Sigmoid colon (tissue), 7 donors: ENCODE measurements around the gene PPFIA2. TPM values are rescaled to one million over a fixed set of nuclear protein-coding genes. Genes with fewer than 3 reads are reported as not detected.

Source experiments
- DNase-seq: peaks from one replicate; pipeline ENCODE4 v3.0.0-alpha.2; 2019
- H3K27ac ChIP-seq, 4 donors: fragments of 200-600 bp; sonication (generic); one replicate each; pipeline ENCODE4 v1.5.1; 2016 to 2019; ENCODE audit warnings: mild to moderate bottlenecking in 1 of 4
- H3K27me3 ChIP-seq, 3 donors: fragments of 200-600 bp; sonication (generic); one replicate each; pipeline ENCODE4 v1.5.1; 2019; ENCODE audit warnings: mild to moderate bottlenecking in 1 of 3
- H3K36me3 ChIP-seq, 4 donors: fragments of 200-600 bp; sonication (generic); one replicate each; pipeline ENCODE4 v1.5.1; 2016 to 2019
- H3K4me1 ChIP-seq, 4 donors: fragments of 200-600 bp; sonication (generic); one replicate each; pipeline ENCODE4 v1.5.1; 2017 to 2019
- H3K4me3 ChIP-seq, 4 donors: fragments of 200-600 bp; sonication (generic); one replicate each; pipeline ENCODE4 v1.5.1; 2017 to 2019; ENCODE audit warnings: mild to moderate bottlenecking in 2 of 4, moderate library complexity in 1 of 4
- H3K9me3 ChIP-seq, 4 donors: fragments of 200-600 bp in 3 of 4; sonication (generic) in 3 of 4; one replicate each; pipeline versions ENCODE4 v1.5.1 to v1.6.1; 2013 to 2019
- CTCF ChIP-seq, 4 experiments: fragments of 450-650 bp in 3 of 4; fragments of 200-600 bp in 1 of 4; IDR thresholded peaks; one replicate each; pipeline ENCODE4 v1.5.1; 2016 to 2019; ENCODE audit warnings: antibody characterized with exemption in 4 of 4, mild to moderate bottlenecking in 3 of 4, moderate library complexity in 2 of 4
- EP300 ChIP-seq, 4 donors: sonication (generic); formaldehyde crosslinking; IDR thresholded peaks; one replicate each; pipeline ENCODE4 v1.6.1; 2017; ENCODE audit warnings: antibody characterized with exemption in 4 of 4
- POLR2A ChIP-seq, 2 donors: fragments of 450-650 bp; IDR thresholded peaks; one replicate each; pipeline ENCODE4 v1.6.1; 2016; ENCODE audit warnings: antibody characterized with exemption in 2 of 2, mild to moderate bottlenecking in 2 of 2, moderate library complexity in 2 of 2
- POLR2AphosphoS5 ChIP-seq, 4 donors: sonication (generic); formaldehyde crosslinking; IDR thresholded peaks; one replicate each; pipeline ENCODE4 v1.6.1; 2017; ENCODE audit warnings: antibody characterized with exemption in 4 of 4
- WGBS, 2 donors: extraction: QIAGEN DNeasy Blood & Tissue Kit; methylation state at CpG; one replicate each; pipeline ENCODE4 v1.1.7; 2013; 5-methylcytosine and 5-hydroxymethylcytosine counted together
- intact Hi-C: fragments of 100-400 bp; cut with DNase I; formaldehyde crosslinking; loops from one replicate; pipeline ENCODE4 v1.15.1; 2023
- polyA plus RNA-seq, 3 donors: library from polyadenylated mRNA; stranded (reverse); fragments of 200-250 nt; gene quantifications; one replicate each; pipeline ENCODE4 v1.2.3, GENCODE V29; 2013
- total RNA-seq, 4 donors: library from RNA; depleted of rRNA; stranded (reverse); fragments of >200 nt; gene quantifications; one replicate each; pipeline ENCODE4 v1.1.0, GENCODE V29; 2016
- donor health status: healthy with polysubstance abuse.
- donor health status: Bipolar disorder and iron deficiency.
- donor health status: healthy.

Gene PPFIA2
- total and polyA plus RNA-seq, 7 donors: 0.44 to 4.4 (median 2.5) TPM; not detected in 2

- no peaks in the 10 kb centered on the region for H3K36me3 ChIP-seq
- no peaks in the 10 kb centered on the region for H3K9me3 ChIP-seq
- 80 to 83% methylated on average over 2 of the region's 2 CpGs for WGBS, 2 donors
- no peaks in the 10 kb centered on the region for H3K4me1 ChIP-seq
- DNase-seq: no peak
- no peak overlapping the region for H3K27ac ChIP-seq
- no peak for TF ChIP-seq POLR2A (IDR thresholded peaks at IDR 0.05)
- TF ChIP-seq CTCF (IDR thresholded peaks at IDR 0.05): no peak
- no peak for TF ChIP-seq POLR2AphosphoS5 (IDR thresholded peaks at IDR 0.05)
- TF ChIP-seq EP300 (IDR thresholded peaks at IDR 0.05): no peak
- H3K4me3 ChIP-seq: no peak overlapping the region
- no peaks in the 10 kb centered on the region for H3K27me3 ChIP-seq
- intact Hi-C loops: no loop called here
Observed at GRCh38 chr12:81337886-81338285, 421.3 kb downstream of the PPFIA2 start.

- Histone ChIP-seq H3K4me3 (no peak overlapping the region), H3K36me3 (no peaks in the 10 kb centered on the region), H3K27me3 (no peaks in the 10 kb centered on the region), H3K27ac (no peak overlapping the region), H3K4me1 (no peaks in the 10 kb centered on the region), H3K9me3 (no peaks in the 10 kb centered on the region)
- WGBS, 2 donors: 33 to 65% methylated on average over 2 of the region's 2 CpGs
- no peak for DNase-seq
- intact Hi-C loops: no loop called here
- no peak for TF ChIP-seq CTCF (IDR thresholded peaks at IDR 0.05)
- no peak for TF ChIP-seq POLR2AphosphoS5 (IDR thresholded peaks at IDR 0.05)
- TF ChIP-seq EP300 (IDR thresholded peaks at IDR 0.05): no peak
- TF ChIP-seq POLR2A (IDR thresholded peaks at IDR 0.05): no peak
Observed at GRCh38 chr12:81333812-81334211, 425.3 kb downstream of the PPFIA2 start.

DNA sequence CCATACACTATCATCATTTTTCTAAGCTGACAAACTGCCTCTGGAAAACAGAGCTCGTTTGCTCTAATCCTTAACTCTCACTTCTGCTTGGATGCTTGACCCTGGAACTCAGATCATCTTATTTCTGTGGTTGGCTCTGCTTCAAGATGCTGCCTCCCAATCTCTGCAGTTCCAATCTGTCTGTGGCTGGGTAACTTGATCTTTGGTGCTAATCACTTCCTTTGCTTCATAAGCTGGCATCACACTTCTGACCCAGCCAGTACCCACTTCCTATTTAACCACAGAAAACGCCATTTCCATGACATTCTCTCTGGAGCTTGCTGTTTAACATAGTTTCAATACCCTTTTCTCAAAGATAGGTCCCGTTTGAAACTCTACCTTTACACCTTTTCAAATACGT lies 427.1 kb downstream of the PPFIA2 start:
- WGBS, 2 donors: 45 to 53% methylated on average over 4 of the region's 4 CpGs
- intact Hi-C loops: no loop called here
- no peak overlapping the region for H3K4me3 ChIP-seq
- no peak for TF ChIP-seq EP300 (IDR thresholded peaks at IDR 0.05)
- no peak for TF ChIP-seq CTCF (IDR thresholded peaks at IDR 0.05)
- TF ChIP-seq POLR2AphosphoS5 (IDR thresholded peaks at IDR 0.05): no peak
- no peak for TF ChIP-seq POLR2A (IDR thresholded peaks at IDR 0.05)
- no peaks in the 10 kb centered on the region for H3K27me3 ChIP-seq
- no peak for DNase-seq
- H3K36me3 ChIP-seq: no peaks in the 10 kb centered on the region
- no peaks in the 10 kb centered on the region for H3K4me1 ChIP-seq
- H3K27ac ChIP-seq: no peak overlapping the region
- no peaks in the 10 kb centered on the region for H3K9me3 ChIP-seq

- WGBS, 2 donors: 83 to 94% methylated on average over 1 of the region's 1 CpG
- Histone ChIP-seq H3K27me3 (no peaks in the 10 kb centered on the region), H3K36me3 (no peaks in the 10 kb centered on the region), H3K27ac (no peak overlapping the region), H3K4me1 (no peaks in the 10 kb centered on the region), H3K4me3 (no peak overlapping the region), H3K9me3 (no peaks in the 10 kb centered on the region)
- intact Hi-C loops: no loop called here
- DNase-seq: no peak
- TF ChIP-seq CTCF (IDR thresholded peaks at IDR 0.05): no peak
- TF ChIP-seq EP300 (IDR thresholded peaks at IDR 0.05): no peak
- no peak for TF ChIP-seq POLR2AphosphoS5 (IDR thresholded peaks at IDR 0.05)
- no peak for TF ChIP-seq POLR2A (IDR thresholded peaks at IDR 0.05)
Observed at GRCh38 chr12:81330480-81330879, 428.7 kb downstream of the PPFIA2 start.

DNA sequence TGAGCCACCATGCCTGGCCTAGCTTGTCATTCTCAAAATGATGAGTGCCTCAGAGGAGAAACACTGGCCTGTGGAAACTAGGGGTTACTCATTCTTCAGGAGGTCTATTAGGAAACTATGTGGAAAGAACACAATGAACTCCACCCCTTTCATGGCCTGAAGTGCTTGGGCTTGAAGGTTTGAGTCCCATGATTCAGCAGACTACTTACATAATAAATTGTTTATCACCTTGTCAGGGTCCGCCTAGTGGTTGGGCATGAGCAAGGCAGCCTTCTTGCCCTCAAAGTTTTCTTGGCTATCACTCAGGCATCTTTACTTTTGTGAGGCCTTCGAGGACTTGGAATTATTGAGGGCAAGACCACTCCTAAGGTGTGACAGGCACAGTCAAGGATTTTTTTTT lies 430.1 kb downstream of the PPFIA2 start:
- H3K4me1 ChIP-seq: no peaks in the 10 kb centered on the region
- TF ChIP-seq CTCF (IDR thresholded peaks at IDR 0.05): no peak
- no peak overlapping the region for H3K27ac ChIP-seq
- no peak for DNase-seq
- H3K9me3 ChIP-seq: no peaks in the 10 kb centered on the region
- no peaks in the 10 kb centered on the region for H3K36me3 ChIP-seq
- intact Hi-C loops: no loop called here
- no peaks in the 10 kb centered on the region for H3K27me3 ChIP-seq
- no peak overlapping the region for H3K4me3 ChIP-seq
- 52 to 82% methylated on average over 2 of the region's 2 CpGs for WGBS, 2 donors
